SU-DHL-6 (cell line): ENCODE measurements around the gene POM121C.

ENCODE experiments used
- EZH2phosphoT487 ChIP-seq: fragments of 200-600 bp; sonication (generic), shearing (Covaris generic); conservative IDR thresholded peaks from 2 replicates; pipeline ENCODE4 v1.6.1; 2018; ENCODE audit warnings: mild to moderate bottlenecking, antibody characterized with exemption, low read length, moderate library complexity, mixed read lengths
- TF ChIP-seq, protein P1 (sequence below): fragments of 200-600 bp; sonication (generic); IDR thresholded peaks from one replicate; pipeline ENCODE4 v1.5.1; 2017; ENCODE audit warnings: antibody characterized with exemption, mild to moderate bottlenecking, low read length, moderate library complexity; ENCODE audit not compliant: insufficient read depth, poor library complexity, severe bottlenecking

DNA sequence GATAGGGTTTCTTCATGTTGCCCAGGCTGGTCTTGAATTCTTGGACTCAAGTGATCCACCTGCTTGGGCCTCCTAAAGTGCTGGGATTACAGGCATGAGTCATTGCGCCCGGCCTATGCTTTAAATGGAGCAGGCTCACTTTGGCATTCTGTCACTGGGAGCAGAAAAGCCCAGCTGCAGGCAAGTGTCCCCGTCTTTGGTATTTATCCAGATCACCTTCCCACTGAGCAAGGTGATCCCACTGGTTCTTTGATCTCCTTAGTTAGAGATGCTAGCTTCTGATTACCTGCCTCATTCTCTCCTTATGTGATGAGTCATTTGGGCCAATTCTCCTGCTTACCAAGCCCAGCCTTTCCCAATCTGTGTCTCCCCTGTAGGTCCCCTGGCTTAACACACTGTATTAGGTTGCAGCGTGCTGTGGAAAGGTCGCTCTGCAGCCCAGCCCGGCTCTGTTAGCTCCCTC is 45.3 kb upstream of the POM121C start:
- TF ChIP-seq, protein P1, sequence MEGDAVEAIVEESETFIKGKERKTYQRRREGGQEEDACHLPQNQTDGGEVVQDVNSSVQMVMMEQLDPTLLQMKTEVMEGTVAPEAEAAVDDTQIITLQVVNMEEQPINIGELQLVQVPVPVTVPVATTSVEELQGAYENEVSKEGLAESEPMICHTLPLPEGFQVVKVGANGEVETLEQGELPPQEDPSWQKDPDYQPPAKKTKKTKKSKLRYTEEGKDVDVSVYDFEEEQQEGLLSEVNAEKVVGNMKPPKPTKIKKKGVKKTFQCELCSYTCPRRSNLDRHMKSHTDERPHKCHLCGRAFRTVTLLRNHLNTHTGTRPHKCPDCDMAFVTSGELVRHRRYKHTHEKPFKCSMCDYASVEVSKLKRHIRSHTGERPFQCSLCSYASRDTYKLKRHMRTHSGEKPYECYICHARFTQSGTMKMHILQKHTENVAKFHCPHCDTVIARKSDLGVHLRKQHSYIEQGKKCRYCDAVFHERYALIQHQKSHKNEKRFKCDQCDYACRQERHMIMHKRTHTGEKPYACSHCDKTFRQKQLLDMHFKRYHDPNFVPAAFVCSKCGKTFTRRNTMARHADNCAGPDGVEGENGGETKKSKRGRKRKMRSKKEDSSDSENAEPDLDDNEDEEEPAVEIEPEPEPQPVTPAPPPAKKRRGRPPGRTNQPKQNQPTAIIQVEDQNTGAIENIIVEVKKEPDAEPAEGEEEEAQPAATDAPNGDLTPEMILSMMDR: no peak
- TF ChIP-seq EZH2phosphoT487: no peak
